ENCODE data around the gene FGFR3. TPM values are rescaled to one million over a fixed set of nuclear protein-coding genes. Genes with fewer than 3 reads are reported as not detected.

Gene FGFR3
- total and polyA plus RNA-seq, 9 of the 15 experiments (the other 6 are each of a cell fraction or from before 2014, with no cell fraction given), result 1.2 to 60.4 (median 12.7) TPM

DNA sequence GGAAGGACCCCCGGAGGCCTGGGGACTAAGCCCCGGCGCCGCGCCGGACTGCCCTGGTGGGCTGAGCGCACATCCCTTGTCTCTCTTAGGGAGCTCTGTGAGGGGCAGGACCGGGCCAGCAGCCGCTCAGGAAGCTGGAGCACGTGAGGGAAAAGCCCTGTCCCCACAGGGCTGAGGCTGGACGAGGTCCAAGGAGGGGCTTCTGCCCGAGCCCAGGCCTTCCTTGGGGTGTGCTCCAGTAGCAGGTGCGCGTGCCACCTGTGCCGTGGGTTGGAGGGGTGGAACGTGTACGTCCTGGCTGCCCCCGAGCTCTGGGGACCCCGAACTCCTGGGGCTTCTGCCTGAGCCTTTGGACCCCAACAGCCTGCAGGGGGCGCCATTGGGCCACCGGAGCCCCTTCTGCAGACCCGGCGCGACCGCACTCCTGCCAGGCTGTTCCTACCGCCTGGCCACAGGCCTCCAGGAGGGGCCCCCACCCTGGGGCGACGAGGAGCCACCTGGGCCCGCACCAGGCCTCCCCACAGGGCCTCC lies 44.6 kb upstream of the FGFR3 start (continued):
- TF ChIP-seq SRF (CRISPR knock-in tag; IDR thresholded peaks at IDR 0.05) (peak in 1 of 2 experiments; percentile 46; a peak in 1 of 4 replicates), POLR3G (IDR thresholded peaks at IDR 0.05; ENCODE audit: extremely low read depth, insufficient read length, insufficient replicate concordance) (no peak), ETS2 (tag; IDR thresholded peaks at IDR 0.05; ENCODE audit: borderline replicate concordance, poor library complexity, severe bottlenecking) (no peak), ZBTB33 (CRISPR knock-in tag; IDR thresholded peaks at IDR 0.05) (peak; percentile 61; the same call in 1 of the 2 replicates), BRCA1 (IDR thresholded peaks at IDR 0.05) (no peak), BRCA1 (CRISPR knock-in tag; IDR thresholded peaks at IDR 0.05) (no peak), GABPB1 (CRISPR knock-in tag; IDR thresholded peaks at IDR 0.05) (peak; percentile 30; the same call in 1 of the 2 replicates), THAP7 (CRISPR knock-in tag; IDR thresholded peaks at IDR 0.05) (no peak), MYC (IDR thresholded peaks at IDR 0.05; ENCODE audit: low read depth, low read length) (0 out of 2 replicates have a peak, but pooled peaks have one; percentile 13), MYC (CRISPR knock-in tag; IDR thresholded peaks at IDR 0.05; ENCODE audit: borderline replicate concordance, low read depth) (no peak), HNRNPL (IDR thresholded peaks at IDR 0.05; ENCODE audit: low read depth, low read length) (peak; percentile 96), CBFB (CRISPR knock-in tag; IDR thresholded peaks at IDR 0.05) (peak; percentile 19; the same call in 1 of the 2 replicates), RHOXF2B (CRISPR knock-in tag; conservative IDR thresholded peaks at IDR 0.05) (no peak), XRCC5 (IDR thresholded peaks at IDR 0.05; ENCODE audit: low read depth, low read length) (no peak), SRSF1 (IDR thresholded peaks at IDR 0.05; ENCODE audit: low read depth, low read length) (no peak), ILF3 (IDR thresholded peaks at IDR 0.05; ENCODE audit: borderline replicate concordance) (no peak), SPI1 (IDR thresholded peaks at IDR 0.05; ENCODE audit: borderline replicate concordance, low read depth, low read length) (no peak), SAFB (IDR thresholded peaks at IDR 0.05; ENCODE audit: borderline replicate concordance, low read depth, low read length) (no peak), RAD51 (IDR thresholded peaks at IDR 0.05; ENCODE audit: borderline replicate concordance, low read depth) (peak; percentile 57; the same call in 1 of the 2 replicates)
- TF ChIP-seq, protein P1, sequence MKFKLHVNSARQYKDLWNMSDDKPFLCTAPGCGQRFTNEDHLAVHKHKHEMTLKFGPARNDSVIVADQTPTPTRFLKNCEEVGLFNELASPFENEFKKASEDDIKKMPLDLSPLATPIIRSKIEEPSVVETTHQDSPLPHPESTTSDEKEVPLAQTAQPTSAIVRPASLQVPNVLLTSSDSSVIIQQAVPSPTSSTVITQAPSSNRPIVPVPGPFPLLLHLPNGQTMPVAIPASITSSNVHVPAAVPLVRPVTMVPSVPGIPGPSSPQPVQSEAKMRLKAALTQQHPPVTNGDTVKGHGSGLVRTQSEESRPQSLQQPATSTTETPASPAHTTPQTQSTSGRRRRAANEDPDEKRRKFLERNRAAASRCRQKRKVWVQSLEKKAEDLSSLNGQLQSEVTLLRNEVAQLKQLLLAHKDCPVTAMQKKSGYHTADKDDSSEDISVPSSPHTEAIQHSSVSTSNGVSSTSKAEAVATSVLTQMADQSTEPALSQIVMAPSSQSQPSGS (CRISPR knock-in tag; IDR thresholded peaks at IDR 0.05), result no peak
- TF ChIP-seq, protein P2, sequence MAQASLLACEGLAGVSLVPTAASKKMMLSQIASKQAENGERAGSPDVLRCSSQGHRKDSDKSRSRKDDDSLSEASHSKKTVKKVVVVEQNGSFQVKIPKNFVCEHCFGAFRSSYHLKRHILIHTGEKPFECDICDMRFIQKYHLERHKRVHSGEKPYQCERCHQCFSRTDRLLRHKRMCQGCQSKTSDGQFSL (CRISPR knock-in tag; IDR thresholded peaks at IDR 0.05), result peak; percentile 49; the same call in 1 of the 2 replicates
- TF ChIP-seq, protein P2 (tag; IDR thresholded peaks at IDR 0.05), result no peak
